Smooth muscle cell (in vitro differentiated cells): ENCODE data around the gene DDIT4. TPM values are rescaled to one million over a fixed set of nuclear protein-coding genes. Genes with fewer than 3 reads are reported as not detected.

Experiments
- DNase-seq: peaks from one replicate; lab custom pipeline; 2025; ENCODE audit not compliant: unreplicated experiment; lab: John Stamatoyannopoulos, UW
- H2AFZ ChIP-seq: fragments of 200-600 bp; sonication (generic); 2 replicates; pipeline ENCODE4 v1.6.0; 2016; ENCODE audit warnings: antibody characterized with exemption, low read depth, mild to moderate bottlenecking
- H3F3A ChIP-seq: fragments of 200-600 bp; sonication (generic); 2 replicates; pipeline ENCODE4 v1.6.0; 2017; ENCODE audit warnings: antibody characterized with exemption, low read depth
- H3K27ac ChIP-seq: fragments of 200-600 bp; sonication (generic); 2 replicates; pipeline ENCODE4 v1.5.1; 2016; ENCODE audit warnings: low read depth, mild to moderate bottlenecking
- H3K27me3 ChIP-seq: fragments of 200-600 bp; sonication (generic); 2 replicates; pipeline ENCODE4 v1.6.1; 2016; ENCODE audit warnings: low read depth, mild to moderate bottlenecking
- H3K36me3 ChIP-seq: fragments of 200-600 bp; sonication (generic); 2 replicates; pipeline ENCODE4 v1.5.1; 2016; ENCODE audit warnings: low read depth
- H3K4me1 ChIP-seq: fragments of 200-600 bp; sonication (generic); 2 replicates; pipeline ENCODE4 v1.5.1; 2016; ENCODE audit warnings: low read depth
- H3K4me2 ChIP-seq: fragments of 200-600 bp; sonication (generic); 2 replicates; pipeline ENCODE4 v1.6.0; 2016; ENCODE audit warnings: mild to moderate bottlenecking
- H3K4me3 ChIP-seq: fragments of 200-600 bp; sonication (generic); 2 replicates; pipeline ENCODE4 v1.5.1; 2016; ENCODE audit warnings: mild to moderate bottlenecking
- H3K79me2 ChIP-seq: fragments of 200-600 bp; sonication (generic); 2 replicates; pipeline ENCODE4 v1.6.0; 2016; ENCODE audit warnings: low read depth, mild to moderate bottlenecking
- H3K9ac ChIP-seq: fragments of 200-600 bp; sonication (generic); 2 replicates; pipeline ENCODE4 v1.6.0; 2016; ENCODE audit warnings: low read depth
- H3K9me3 ChIP-seq: fragments of 200-600 bp; sonication (generic); replicated peaks from 2 replicates; pipeline ENCODE4 v1.5.1; 2016; ENCODE audit warnings: low read depth
- H4K20me1 ChIP-seq: fragments of 200-600 bp; sonication (generic); 2 replicates; pipeline ENCODE4 v1.6.0; 2016; ENCODE audit warnings: low read depth
- CTCF ChIP-seq: fragments of 200-600 bp; sonication (generic); IDR thresholded peaks from 2 replicates; pipeline ENCODE4 v1.5.1; 2017; ENCODE audit warnings: borderline replicate concordance, mild to moderate bottlenecking, antibody characterized with exemption; ENCODE audit not compliant: insufficient read depth, poor library complexity, severe bottlenecking
- WGBS: methylation state at CpG from one replicate; pipeline ENCODE4 v1.1.7; 2016; ENCODE audit warnings: low lambda C conversion rate; 5-methylcytosine and 5-hydroxymethylcytosine counted together
- polyA plus RNA-seq: library from polyadenylated mRNA; unstranded; fragments of >200 nt; fragmentation: Nextera tagmentation; extraction: Ambion mirVana; gene quantifications from 2 replicates; pipeline ENCODE4 v1.2.1, GENCODE V29; 2016
- total RNA-seq: library from RNA; depleted of rRNA; stranded (reverse); fragments of >200 nt; gene quantifications from 2 replicates; pipeline ENCODE4 v1.2.3, GENCODE V29; 2014

Gene DDIT4
- total and polyA plus RNA-seq, 2 experiments from 2014 or later, result 198 to 248 TPM

GRCh38 chr10:72261784-72262404, 11.8 kb upstream of the DDIT4 start:
- peak overlapping the region; percentile 80 for H3K4me2 ChIP-seq
- DNase-seq, result no peak
- no peak for TF ChIP-seq CTCF
- H3K9ac ChIP-seq, result peak overlapping the region; percentile 60
- no peaks in the 10 kb centered on the region for H3K9me3 ChIP-seq
- no peak overlapping the region for H2AFZ ChIP-seq
- no peaks in the 10 kb centered on the region for H3K27me3 ChIP-seq
- H3K27ac ChIP-seq, result peak overlapping the region; percentile 93
- H3K79me2 ChIP-seq, result no peaks in the 10 kb centered on the region
- WGBS, result 92% methylated on average over 7 of the region's 7 CpGs
- peak overlapping the region; percentile 37 for H3K4me3 ChIP-seq
- H3K4me1 ChIP-seq, result peaks cover 49% of the 10 kb centered on the region
- H4K20me1 ChIP-seq, result no peaks in the 10 kb centered on the region
- no peaks in the 10 kb centered on the region for H3K36me3 ChIP-seq
- peaks cover 16% of the 10 kb centered on the region for H3F3A ChIP-seq

GRCh38 chr10:72263613-72264241, 10.0 kb upstream of the DDIT4 start:
- H3K4me2 ChIP-seq, result no peak overlapping the region
- no peak overlapping the region for H3K4me3 ChIP-seq
- WGBS, result 66% methylated on average over 6 of the region's 6 CpGs
- no peaks in the 10 kb centered on the region for H3K27me3 ChIP-seq
- peak overlapping the region; percentile 47 for H3K27ac ChIP-seq
- no peaks in the 10 kb centered on the region for H3K36me3 ChIP-seq
- H2AFZ ChIP-seq, result no peak overlapping the region
- DNase-seq, result no peak
- H3K9ac ChIP-seq, result no peak overlapping the region
- H3K9me3 ChIP-seq, result no peaks in the 10 kb centered on the region
- H3K4me1 ChIP-seq, result peaks cover 56% of the 10 kb centered on the region
- peaks cover 16% of the 10 kb centered on the region for H3F3A ChIP-seq
- no peaks in the 10 kb centered on the region for H4K20me1 ChIP-seq
- TF ChIP-seq CTCF, result no peak
- no peaks in the 10 kb centered on the region for H3K79me2 ChIP-seq

- H3K9me3 ChIP-seq, result no peaks in the 10 kb centered on the region
- H3K79me2 ChIP-seq, result no peaks in the 10 kb centered on the region
- TF ChIP-seq CTCF, result no peak
- peak overlapping the region; percentile 64 for H3K27ac ChIP-seq
- 89% methylated on average over 1 of the region's 1 CpG for WGBS
- peak overlapping the region; percentile 10 for H2AFZ ChIP-seq
- no peak overlapping the region for H3K9ac ChIP-seq
- H3K4me2 ChIP-seq, result peak overlapping the region; percentile 32
- H3K36me3 ChIP-seq, result no peaks in the 10 kb centered on the region
- no peak overlapping the region for H3K4me3 ChIP-seq
- peaks cover 48% of the 10 kb centered on the region for H3K4me1 ChIP-seq
- no peaks in the 10 kb centered on the region for H4K20me1 ChIP-seq
- DNase-seq, result no peak
- H3K27me3 ChIP-seq, result no peaks in the 10 kb centered on the region
- H3F3A ChIP-seq, result peaks cover 16% of the 10 kb centered on the region
Observed at GRCh38 chr10:72264536-72264935, 9.2 kb upstream of the DDIT4 start.
